CD4-positive, alpha-beta T cell treated with Interleukin-15 for 4 hours (primary cell): ENCODE results near the gene GPHB5.
"Not testable (repeated sequence)": the region's sequence is repeated elsewhere in the genome, so short reads cannot be mapped to it uniquely, and the experiment has no call there.

Source experiments
- DNase-seq: peaks from one replicate; pipeline ENCODE4 v3.0.0-alpha.2; 2020; ENCODE audit warnings: low spot score

GPHB5 gene

GRCh38 chr14:63318835-63319234 is at the start of gene GPHB5:
GPHB5 (minus strand) TSS chr14:63318935; CDS start chr14:63317849, 1,086 bp downstream.
- no peak for DNase-seq

GRCh38 chr14:63367742-63368364 is 49.1 kb upstream of the GPHB5 start:
- DNase-seq = no peak

- DNase-seq = no peak
Measured at GRCh38 chr14:63362389-63362819, 43.7 kb upstream of the GPHB5 start.

- no peak for DNase-seq
Measured at GRCh38 chr14:63361790-63362189, 43.1 kb upstream of the GPHB5 start.

- DNase-seq = no peak
Measured at GRCh38 chr14:63357841-63358240, 39.1 kb upstream of the GPHB5 start.

GRCh38 chr14:63345826-63346225 is 27.1 kb upstream of the GPHB5 start:
- DNase-seq = no peak

- DNase-seq = no peak
Measured at GRCh38 chr14:63344336-63344735, 25.6 kb upstream of the GPHB5 start.

GRCh38 chr14:63343878-63344277 is 25.1 kb upstream of the GPHB5 start:
- DNase-seq = no peak

- DNase-seq = no peak
Measured at GRCh38 chr14:63342371-63342770, 23.6 kb upstream of the GPHB5 start.

- DNase-seq = no peak
Measured at GRCh38 chr14:63328787-63329737, 10.3 kb upstream of the GPHB5 start.

GRCh38 chr14:63326840-63327239 is 8.1 kb upstream of the GPHB5 start:
- no peak for DNase-seq

- DNase-seq = no peak
Measured at GRCh38 chr14:63322897-63323573, 4.3 kb upstream of the GPHB5 start.

GRCh38 chr14:63322472-63322871 is 3.7 kb upstream of the GPHB5 start:
- no peak for DNase-seq

- DNase-seq = no peak
Measured at GRCh38 chr14:63308723-63309317, 9.9 kb downstream of the GPHB5 start.

- not testable (repeated sequence) for DNase-seq
Measured at GRCh38 chr14:63304429-63304828, 14.3 kb downstream of the GPHB5 start.

- DNase-seq = no peak
Measured at GRCh38 chr14:63301891-63302534, 16.7 kb downstream of the GPHB5 start.

GRCh38 chr14:63300854-63301253 is 17.9 kb downstream of the GPHB5 start:
- DNase-seq = no peak

- no peak for DNase-seq
Measured at GRCh38 chr14:63299351-63300110, 19.2 kb downstream of the GPHB5 start.

- DNase-seq = no peak
Measured at GRCh38 chr14:63297372-63298063, 21.2 kb downstream of the GPHB5 start.

GRCh38 chr14:63296060-63296563 is 22.6 kb downstream of the GPHB5 start:
- no peak for DNase-seq
